Germinal center (tissue), 1 donor: ENCODE data around the gene ZNF804A.

Source experiments
- DNase-seq: peaks from one replicate; pipeline ENCODE4 v3.0.0; 2012; ENCODE audit warnings: mixed read lengths, low spot score

ZNF804A gene

GRCh38 chr2:184610891-184611290 lies 12.6 kb downstream of the ZNF804A start:
- DNase-seq: no peak

GRCh38 chr2:184611361-184612085 lies 13.2 kb downstream of the ZNF804A start:
- no peak for DNase-seq

- DNase-seq: no peak
Observed at GRCh38 chr2:184620367-184620766, 22.0 kb downstream of the ZNF804A start.

DNA sequence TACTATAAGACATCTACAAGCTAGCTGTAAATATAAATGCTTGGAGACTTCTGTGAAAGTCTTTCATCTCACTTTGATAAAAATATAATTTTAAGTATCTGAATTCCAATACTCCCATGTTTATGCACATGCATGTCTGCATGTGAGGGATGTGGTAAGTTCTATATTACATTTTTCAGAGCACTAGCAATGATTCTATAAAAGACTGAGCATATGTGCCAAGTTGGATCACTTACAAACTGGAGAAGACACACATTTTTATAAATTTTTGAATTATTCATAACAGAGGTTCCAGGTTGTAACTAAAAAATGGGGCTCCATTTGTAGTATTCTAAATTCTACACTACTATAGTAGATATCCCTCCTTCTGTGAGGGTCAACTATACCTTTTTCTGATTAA lies 26.0 kb downstream of the ZNF804A start:
- no peak for DNase-seq

DNA sequence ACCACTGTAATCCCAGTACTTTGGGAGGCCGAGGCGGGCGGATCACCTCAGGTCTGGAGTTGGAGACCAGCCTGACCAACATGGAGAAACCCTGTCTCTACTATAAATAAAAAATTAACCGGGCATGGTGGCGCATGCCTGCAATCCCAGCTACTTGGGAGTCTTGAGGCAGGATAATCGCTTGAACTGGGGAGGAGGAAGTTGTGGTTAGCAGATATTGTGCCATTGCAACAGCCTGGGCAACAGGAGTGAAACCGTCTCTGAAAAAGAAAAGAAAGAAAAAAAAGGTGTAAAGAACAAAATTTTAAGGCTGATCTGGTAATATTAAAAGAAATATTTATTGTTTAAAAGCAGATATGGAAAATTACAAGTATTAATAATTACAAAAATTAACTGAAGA lies 29.7 kb downstream of the ZNF804A start:
- DNase-seq: no peak

DNA sequence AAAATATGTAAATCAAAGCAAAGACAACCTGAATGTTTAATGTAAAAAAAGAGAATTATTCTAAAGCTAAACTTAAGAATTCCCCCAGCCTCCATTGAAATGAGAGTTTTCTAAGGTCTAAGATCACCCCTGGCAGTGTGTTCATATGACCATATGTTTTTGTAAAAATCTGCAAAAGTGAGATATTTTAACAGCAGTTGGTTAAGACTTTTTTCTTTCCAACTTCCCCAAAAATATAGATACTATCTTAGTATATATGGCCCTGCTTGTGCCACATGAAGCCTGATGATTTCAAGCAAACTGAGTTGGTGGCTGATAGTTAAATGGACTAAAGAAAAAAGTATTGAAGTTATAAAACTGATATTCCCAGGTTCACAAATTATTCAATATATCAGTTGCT lies 35.4 kb downstream of the ZNF804A start:
- DNase-seq: no peak

DNA sequence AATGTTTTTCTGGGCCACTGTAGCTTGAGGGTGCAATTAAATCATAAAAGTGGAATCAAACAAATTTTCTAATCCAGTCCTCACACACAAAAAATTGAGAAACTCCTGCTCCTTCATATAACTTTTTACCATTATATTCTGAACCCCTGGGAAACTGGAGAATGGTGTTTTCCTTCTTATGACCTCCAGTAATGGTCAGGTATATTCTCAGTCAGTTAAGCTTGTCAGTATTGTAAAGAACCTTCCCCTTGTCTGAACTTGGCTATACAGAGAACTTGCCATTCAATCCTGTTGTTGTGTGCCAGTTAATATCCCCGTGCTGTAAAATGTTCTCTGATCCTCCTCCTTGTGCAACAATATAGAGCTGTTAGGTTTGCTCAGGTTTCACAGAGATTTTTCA lies 39.5 kb downstream of the ZNF804A start:
- no peak for DNase-seq

GRCh38 chr2:184644685-184645084 lies 46.4 kb downstream of the ZNF804A start:
- DNase-seq: no peak

DNA sequence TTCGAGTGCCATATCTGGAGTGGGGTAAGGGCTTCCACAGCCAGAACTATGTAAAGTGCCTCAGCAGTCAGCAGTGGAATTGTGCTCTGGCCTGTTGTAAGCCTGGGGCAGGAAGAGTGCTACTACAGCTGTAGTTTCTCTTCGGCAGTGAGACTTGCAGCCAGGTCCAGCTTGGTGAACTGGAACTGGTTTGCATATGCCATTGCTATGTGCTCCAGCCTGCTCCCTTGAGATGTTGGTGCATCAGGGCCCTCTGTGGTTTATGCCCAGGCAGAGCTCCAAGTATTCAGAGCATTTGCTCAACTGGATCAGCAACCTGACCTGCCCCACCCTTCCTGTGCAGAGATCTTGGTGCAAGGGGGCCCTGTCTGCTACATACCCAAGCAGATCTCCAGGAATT lies 47.8 kb downstream of the ZNF804A start:
- DNase-seq: peak; percentile 15

DNA sequence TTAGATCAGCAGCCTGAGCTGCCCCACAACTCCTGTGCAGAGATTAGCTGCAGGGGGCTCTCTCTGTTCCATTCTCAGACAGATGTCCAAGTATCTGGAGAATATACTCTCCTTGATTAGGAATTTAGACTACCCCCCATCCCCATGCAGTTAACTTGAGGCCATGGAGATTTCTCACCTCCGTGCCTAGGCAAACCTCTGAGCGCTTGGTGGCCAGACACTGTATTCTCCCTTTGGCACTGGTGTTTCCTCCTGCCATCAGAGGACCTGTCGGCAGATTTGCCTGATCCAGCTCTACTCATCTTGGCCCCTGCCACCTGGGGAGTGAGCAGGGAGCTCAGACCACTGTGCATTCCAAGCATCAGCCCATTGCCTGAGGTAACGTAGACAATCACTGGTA lies 48.3 kb downstream of the ZNF804A start:
- DNase-seq: no peak

DNA sequence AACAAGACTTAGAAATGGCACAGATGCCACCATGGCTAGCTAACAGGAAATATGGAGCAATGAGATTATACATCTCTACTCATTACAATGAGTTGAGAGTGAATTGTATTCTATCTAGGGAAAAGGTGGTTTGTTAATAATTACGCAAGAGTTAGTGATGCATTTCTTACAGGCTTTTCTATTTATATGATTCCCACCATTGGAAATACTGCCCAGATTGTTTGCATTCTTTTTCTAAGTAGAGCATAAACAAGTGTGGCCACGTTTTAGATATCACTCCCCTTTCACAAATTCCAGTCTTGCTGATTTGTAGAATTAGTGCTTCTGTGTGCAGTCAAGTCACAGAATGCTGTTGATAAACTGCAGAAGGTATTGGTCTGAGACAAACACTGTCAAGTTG lies 56.6 kb downstream of the ZNF804A start:
- DNase-seq: no peak

GRCh38 chr2:184677171-184677570 lies 78.8 kb downstream of the ZNF804A start:
- no peak for DNase-seq

DNA sequence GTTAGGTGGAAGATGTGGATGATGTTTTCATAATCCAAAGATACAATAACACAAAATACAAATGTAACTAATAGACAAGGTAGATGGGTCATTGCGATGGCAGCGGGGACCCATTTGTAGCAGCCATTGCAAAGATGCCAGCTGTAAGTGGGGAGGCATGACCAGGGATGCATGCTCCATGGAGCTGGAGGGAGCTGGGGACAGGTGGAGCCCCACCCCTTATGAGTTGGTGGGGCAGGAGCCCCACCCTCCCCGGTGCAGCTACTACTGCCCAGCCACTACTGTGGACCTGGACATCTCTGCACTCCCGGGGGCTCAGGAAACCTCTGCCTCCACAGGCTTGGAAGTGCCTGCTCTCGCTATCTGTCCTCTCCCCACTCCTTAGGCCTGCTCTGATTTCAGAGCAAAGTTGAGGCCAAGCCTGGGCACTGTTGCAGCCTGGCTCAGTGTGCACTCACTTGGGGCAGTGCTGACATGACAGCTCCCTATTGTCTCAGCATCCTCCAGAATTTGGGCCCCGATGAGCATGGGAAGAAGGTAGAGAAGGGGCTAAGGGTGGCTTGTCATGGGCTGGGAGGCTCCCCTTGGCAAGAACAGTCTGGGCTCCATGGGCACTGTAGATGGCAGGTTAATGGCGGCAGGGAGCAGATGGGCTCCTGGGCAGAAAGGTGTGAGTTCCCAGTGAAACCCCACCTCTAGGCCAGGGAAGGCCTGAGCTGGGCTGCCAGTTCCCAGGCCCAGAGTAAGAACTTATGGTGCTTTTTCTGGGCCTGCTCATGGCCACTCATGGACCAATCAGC lies 81.1 kb downstream of the ZNF804A start:
- DNase-seq: no peak

DNA sequence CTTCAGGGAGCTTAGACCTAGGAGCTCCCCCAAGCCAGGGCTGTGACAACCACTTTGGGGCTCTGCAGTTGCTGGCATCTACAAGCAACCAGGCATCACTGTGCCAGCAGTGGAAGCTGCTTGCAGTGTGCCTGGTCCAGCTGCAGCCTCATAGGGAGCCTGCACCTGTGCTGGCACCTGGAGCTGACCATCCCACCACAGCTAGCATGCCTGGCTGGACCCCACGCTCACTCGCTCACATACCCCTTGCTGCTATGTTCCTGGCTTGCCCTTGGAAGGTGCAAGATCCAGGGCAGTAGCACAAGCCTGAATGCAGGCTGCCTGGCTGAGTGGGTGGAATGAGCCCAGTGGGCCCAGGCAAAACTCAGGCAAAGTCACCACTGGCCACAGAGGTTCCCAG lies 82.5 kb downstream of the ZNF804A start:
- no peak for DNase-seq

GRCh38 chr2:184681642-184682321 lies 83.5 kb downstream of the ZNF804A start:
- DNase-seq: no peak

DNA sequence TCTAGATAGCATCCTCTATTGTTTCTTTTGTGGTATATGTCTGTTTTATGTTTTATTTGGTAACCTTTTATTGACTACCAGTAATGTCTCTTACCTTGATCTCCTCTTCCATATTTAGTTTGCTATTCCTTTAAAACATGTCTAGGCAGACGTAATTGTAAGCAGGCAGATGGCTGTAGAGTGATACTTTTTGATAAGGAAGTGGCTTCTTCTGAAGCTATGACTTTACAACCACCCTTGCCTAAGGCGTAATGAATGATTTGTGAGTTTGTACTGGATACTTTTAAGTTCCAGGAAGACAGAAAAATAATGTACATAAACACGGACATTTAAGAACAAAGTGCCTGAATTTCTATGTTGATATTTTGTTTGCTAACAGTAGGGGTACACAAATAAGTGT lies 85.6 kb downstream of the ZNF804A start:
- no peak for DNase-seq

GRCh38 chr2:184685999-184686841 lies 87.9 kb downstream of the ZNF804A start:
- no peak for DNase-seq

- DNase-seq: no peak
Observed at GRCh38 chr2:184689638-184690037, 91.3 kb downstream of the ZNF804A start.

DNA sequence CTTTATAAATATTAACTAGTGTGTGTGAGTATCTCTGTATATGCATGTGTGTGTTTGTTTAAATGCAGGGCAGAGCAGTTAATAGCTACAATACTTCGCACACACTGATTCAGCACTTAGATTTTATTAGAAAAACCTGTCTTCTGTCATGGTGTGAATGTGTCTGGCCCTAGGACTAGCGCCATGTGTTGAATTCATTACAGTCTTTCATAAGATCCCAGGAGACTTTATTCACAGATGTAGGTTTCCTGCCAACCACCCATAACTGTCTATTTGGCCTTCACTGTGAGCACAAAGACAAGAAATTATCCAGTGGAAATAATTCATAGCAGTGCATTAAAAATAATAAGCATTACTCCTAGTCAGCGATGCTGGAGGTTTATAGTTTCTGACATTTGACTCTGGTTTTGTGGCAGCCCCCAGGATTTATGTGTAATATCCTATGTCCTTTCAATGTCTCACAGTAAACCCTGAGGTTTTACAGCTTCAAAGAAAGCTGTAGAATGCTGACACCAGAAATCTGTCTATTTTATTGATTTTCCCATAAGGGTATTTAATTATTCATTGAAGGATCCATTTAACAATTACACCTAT lies 93.9 kb downstream of the ZNF804A start:
- DNase-seq: no peak

GRCh38 chr2:184696644-184697043 lies 98.3 kb downstream of the ZNF804A start:
- DNase-seq: no peak

GRCh38 chr2:184698476-184698875 lies 100.1 kb downstream of the ZNF804A start:
- DNase-seq: no peak

DNA sequence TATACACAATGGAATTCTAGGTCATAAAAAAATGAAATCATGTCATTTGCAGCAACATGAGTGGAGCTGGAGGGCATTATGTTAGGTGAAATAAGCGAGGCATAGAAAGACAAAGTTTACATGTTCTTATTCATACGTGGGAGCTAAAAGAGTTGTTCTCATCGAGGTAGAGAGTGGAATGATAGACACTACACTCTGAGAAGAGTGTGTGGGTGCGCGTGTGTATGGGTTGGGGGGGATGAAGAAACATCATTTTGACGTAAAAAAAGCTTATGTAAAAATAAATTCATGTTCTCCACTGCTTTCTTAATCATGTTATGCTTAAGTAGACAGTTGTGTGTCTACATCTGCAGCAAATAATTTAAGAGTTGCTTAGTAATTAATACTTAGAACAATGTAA lies 123.6 kb downstream of the ZNF804A start:
- no peak for DNase-seq
